GM12891 (cell line): ENCODE data around the gene LOXL1.

Source experiments
- POLR2A ChIP-seq: IDR thresholded peaks from 2 replicates; pipeline ENCODE4 v1.6.1; 2011; ENCODE audit warnings: low read depth, low read length, control low read depth
- POLR2AphosphoS5 ChIP-seq: IDR thresholded peaks from 2 replicates; pipeline ENCODE4 v1.6.1; 2011; ENCODE audit warnings: low read depth, low read length, control low read depth
- TAF1 ChIP-seq: IDR thresholded peaks from 2 replicates; pipeline ENCODE4 v1.6.1; 2011; ENCODE audit warnings: low read depth, low read length, control low read depth

- TF ChIP-seq POLR2AphosphoS5 (no peak), TAF1 (no peak), POLR2A (no peak)
Measured at GRCh38 chr15:73992594-73992898, 66.3 kb downstream of the LOXL1 start.
